ENCODE data around the gene CALN1.

CALN1 gene

DNA sequence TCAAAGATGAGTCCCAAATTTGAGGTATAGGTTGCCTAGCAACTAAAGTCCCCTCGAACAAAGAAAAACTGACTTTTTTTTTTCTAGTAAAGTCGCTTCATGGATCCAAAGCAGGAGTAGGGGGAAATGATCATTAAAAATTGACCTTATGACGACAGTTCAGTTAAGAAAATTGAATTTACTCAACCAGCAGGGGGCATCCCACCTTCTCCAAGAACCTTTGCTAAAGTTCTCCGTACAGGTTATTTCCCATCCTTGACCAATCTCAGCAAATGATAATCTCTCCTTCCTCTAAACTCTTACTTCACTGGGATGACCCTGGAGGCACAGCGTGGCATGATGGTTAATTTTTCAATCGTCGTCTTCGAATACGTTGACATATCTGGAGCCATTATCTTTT is 228.3 kb downstream of the CALN1 start:
- no peak for DNase-seq (ENCODE audit: low read depth)

DNA sequence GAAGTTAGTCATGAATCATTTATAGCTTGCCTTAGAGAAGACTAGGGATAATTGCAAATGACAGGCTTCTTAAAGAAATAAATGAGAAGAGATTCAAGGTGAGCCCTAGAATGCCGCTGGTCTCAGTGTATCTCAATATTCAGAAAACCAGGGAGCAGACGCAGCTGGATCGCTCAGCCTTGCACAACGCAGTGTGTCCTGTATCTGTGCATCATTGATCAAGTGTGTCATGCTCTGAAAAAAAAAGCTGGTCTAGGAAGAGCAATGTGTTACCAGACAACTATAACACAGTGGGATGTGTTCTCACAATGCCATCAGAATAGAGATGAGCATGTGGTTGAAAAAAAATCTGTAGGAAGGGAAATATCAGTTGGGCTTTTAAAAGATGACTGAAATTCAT is 230.1 kb downstream of the CALN1 start:
- no peak for DNase-seq (ENCODE audit: low read depth)

DNA sequence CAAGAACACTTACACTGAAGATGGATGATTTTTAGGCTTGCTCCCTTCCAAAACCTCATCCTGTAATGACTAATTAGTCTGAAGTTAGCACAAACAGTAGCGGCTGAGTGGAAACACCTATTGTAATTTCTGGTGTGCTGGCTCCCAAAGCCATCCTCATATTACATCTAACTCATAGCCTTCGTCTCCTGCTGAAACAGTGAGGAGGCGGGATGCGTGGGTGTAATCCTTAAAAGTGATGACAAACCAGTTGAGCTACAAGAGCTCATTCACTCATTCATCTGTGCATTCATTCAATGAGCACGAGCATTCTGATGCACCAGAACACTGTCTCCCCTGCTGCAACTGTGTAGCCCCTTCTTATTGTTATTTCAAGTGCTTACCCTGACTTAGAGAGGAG is 235.3 kb downstream of the CALN1 start:
- DNase-seq (ENCODE audit: low read depth) = no peak

DNA sequence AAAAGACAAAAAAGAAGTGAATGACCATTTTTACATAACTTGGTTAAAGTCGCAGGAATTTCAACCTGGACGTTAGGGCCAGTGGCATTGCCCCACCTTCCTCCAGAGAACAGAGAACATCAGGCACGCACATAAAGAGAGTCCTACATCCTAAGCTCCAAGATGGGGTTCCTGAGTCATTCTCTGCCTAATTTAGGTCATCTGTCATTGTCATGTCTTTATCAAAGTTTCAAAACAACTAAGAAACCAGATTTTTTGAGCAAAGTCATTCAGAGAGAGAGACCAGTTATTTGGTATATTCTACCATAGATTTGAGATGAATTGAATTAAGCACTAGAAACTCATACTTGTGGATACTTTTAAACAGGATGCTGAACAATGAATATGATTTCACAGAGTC is 241.7 kb downstream of the CALN1 start:
- no peak for DNase-seq (ENCODE audit: low read depth)

DNA sequence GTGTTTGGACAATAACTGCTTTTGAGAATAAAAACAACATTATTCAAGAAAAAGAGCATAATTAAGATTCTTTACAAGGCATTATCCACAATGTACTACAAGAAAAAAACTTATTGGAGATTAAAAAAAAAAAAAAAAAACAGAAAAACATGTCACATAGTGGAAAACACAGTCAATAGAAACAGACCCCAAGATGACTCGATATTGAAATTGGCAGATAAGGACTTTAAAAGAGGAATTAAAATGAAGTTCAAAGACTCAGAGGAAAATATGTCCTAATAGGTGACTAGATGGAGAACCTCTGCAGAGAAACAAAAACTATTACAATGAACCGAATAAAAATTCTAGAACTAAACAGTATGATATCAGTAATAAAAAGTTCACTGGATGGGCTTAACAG is 248.9 kb downstream of the CALN1 start:
- no peak for DNase-seq (ENCODE audit: low read depth)

DNA sequence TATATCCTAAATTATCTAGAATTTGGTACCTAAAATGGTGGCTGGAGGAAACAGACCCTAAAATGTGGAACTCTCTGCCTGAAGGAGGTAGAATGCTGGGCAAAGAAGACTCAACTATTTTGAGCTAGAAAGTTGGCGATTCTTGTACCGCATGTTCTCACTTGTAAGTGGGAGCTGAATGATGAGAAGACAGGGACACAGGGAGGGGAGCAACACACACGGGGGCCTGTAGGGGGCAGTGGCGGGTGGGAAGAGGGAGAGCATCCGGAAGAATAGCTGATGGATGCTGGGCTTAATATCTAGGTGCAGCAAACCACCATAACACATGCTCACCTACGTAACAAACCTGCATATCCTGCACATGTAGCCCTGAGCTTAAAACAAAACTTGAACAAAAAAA is 250.6 kb downstream of the CALN1 start:
- DNase-seq (ENCODE audit: low read depth) = no peak

DNA sequence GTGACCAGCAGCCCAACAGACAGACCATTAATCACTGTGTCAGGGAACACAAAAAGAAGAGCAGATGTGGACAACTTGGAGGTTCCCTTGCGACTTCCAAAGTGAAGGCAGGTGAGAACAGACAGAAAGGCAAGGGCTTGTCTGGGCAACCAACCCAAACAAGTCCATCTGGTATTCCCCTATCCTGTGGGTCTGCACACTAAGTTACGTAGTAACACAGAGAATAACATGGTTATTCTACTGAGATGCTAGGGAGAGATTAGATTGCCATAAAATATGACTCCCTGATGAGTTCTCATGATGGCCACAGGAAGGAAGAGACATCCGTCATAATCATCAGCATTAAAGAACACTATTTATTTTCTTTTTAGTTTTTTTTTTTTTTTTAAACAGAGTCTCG is 252.2 kb downstream of the CALN1 start:
- no peak for DNase-seq (ENCODE audit: low read depth)

DNA sequence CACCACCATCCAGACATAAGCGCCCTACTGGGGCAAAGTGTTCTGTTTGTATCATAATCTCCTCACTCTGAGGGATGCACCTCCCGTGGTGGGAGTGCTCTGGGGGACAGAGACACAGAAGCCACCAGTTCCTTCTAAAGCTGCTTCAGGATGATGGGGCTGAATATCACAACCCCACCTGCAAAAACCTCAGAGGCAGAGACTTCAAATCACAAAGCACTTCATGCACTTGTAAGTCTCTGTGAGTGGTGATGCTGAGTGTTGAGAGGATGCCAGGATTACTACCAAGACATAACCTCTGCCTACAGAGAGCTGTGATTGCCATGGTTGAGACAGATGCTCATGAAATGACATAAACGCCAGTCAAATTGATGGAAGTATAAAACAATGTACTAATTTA is 255.5 kb downstream of the CALN1 start:
- DNase-seq (ENCODE audit: low read depth) = no peak

DNA sequence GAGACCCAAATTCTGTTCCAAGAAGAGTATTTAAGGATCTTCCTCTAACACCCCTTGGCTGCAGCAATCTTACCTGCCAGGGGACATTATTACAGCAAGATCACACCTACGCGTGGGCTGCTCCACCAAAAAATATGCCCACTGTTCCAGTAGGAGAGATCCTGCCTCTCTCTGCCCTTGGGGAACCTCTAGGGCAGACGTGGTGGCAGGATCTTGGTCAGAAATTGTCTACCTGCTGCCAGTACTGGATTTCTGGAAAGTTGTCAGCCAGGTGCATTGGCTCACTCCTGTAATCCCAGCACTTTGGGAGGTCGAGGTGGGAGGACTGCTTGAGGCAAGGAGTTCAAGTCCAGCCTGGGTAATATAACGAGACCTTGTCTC is 259.0 kb downstream of the CALN1 start:
- no peak for DNase-seq (ENCODE audit: low read depth)

DNA sequence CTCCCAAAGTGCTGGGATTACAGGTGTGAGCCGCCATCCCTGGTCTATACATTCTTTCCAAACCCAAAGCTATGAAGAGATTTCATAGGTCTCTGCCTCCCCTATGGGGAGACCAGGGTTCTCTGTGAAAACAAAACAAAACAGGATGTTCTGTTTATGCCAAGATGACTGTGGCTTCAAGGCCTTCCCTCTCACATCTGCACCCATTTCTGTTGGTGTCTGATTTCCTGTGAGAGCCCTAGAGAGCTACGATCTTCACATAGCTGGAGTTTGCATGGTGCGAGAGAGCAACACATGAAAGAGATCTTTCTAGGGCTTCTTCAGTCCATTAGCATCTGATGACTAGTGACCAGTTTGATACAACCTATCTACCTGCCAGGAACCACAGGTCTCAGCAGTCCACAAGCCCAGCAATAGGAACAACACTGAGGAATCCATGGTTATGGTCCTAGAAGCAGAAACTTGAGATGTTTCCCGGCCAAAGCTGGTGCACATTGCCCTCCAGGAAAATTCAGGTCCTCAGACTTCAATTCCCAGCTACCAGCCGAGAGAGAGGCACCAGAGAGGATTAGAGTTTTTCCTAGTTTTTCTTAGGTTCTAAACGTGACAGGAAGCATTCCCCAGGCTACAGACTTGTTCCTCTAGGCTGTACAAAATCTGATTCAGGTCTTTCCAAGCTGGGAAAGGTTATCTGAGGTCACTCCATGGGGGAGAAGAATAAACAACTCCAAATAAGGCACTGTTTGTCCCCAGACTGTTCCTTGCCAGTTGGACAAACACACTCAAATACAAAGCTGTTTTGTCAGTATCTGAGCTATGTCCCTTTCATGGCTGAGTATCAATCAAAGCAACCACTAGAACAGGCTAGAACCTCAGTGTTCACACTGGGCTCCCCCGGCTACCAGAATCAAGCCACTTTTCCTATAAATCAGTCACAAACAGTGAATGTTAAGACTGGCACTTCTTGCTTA is 259.7 kb downstream of the CALN1 start:
- no peak for DNase-seq (ENCODE audit: low read depth)

DNA sequence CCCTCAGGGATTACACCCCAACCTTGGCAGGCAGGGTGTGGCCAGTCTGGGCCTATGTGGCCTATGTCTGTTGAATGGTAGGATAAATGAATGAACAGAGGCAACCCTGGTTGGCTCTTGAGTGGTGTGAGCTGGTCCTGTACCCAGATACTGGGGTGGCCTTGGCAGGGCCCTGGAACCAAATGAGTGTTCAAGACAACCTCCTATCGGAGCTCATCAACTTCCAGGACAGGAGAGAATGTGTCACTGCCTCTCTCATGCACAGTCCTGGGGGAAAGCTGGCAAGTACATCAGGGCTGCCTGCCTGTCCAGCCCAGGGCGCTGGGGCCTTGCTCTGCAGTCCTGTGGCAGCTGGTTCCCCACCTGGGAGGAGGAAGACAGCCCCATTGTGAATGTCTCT is 271.6 kb downstream of the CALN1 start:
- no peak for DNase-seq (ENCODE audit: low read depth)

DNA sequence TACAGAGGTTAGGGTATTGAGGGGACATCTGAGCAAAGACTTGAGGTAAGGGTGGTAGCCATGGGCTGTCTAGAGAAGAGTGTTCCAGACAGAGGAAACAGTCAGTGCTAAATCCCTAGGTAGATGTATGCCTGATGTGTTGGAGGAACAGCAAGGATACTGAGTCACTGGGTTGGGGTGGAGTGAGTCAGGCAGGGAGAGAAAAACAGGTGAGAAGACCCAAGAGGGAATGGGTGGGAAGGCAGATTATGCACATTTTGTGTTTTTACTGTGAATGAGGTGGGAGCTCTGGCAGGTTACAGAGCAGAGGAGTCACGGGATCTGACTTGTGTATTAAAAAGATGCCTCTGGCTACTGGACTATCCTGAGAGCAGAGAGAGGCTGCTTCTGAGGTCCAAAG is 285.0 kb downstream of the CALN1 start:
- DNase-seq (ENCODE audit: low read depth) = no peak

DNA sequence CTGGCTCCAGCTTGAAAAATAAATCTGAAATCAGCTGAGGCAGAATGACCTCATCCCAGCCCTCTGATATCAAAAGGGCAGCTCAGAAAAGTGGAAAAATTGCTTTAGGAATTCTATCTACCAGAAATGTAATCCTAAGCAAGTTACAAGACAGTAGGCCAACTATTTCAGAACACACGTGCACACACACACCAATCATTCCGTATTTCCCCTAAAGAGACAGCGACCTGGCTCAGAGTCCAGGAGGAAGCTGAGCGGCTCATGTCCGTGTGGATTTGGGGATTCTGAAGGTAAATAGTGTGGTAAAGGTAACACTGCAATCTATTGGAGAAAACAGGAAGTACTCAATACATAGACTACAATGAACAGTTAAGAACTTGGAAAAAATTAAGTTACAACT is 288.2 kb downstream of the CALN1 start:
- no peak for DNase-seq (ENCODE audit: low read depth)

DNA sequence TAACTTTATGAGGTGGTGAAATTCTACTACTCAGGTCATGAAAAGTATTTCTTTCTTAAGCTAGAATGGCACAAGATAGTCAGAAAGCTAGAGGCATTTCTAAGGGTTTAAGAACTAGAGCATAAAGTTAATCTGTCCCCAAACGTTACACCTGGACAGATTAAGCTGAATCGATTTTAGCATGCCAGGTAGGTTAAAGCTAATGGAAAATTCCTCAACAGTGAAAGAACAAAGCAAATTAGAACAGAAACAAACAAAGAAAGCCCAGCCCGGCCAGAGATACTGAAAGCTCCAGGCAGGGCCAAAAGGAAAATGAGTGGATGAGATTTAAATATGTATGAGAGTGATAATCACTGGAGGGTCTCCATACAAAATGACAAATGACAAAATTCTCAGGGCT is 293.8 kb downstream of the CALN1 start:
- DNase-seq (ENCODE audit: low read depth) = no peak

DNA sequence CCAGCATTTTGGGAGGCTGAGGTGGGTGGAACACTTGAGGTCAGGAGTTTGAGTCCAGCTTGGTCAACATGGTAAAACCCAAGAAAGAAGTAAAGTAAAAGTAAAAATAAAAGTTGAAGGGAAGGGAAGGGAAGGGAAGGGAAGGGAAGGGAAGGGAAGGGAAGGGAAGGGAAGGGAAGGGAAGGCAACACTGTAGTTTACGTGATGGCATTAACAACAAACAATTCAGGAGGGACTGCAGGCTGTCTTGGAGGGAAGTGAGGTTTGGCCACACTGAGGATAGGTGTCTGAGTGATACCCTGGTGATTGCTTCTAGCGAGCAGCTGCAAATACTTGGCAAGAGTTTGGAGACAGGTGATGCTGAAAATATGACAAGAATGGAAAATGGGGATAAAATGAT is 298.0 kb downstream of the CALN1 start:
- no peak for DNase-seq (ENCODE audit: low read depth)

DNA sequence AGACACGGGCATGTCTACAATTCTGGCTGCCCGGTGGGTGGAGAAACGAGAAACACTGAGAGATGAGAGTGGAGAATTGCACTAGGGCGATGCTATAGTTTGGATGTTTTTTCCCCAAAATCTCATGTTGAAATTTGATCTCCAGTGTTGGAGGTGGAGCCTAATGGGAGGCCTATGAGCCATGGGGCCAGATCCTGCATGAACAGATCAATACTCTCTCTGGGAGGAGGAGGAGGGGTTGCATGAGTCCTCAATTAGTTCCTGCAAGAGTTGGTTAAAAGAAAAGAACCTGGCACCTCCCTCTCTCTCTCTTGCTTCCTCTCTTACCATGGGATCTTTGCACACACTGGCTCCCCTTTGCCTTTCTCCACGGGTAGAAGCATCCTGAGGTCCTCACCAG is 299.1 kb downstream of the CALN1 start:
- DNase-seq (ENCODE audit: low read depth) = no peak

DNA sequence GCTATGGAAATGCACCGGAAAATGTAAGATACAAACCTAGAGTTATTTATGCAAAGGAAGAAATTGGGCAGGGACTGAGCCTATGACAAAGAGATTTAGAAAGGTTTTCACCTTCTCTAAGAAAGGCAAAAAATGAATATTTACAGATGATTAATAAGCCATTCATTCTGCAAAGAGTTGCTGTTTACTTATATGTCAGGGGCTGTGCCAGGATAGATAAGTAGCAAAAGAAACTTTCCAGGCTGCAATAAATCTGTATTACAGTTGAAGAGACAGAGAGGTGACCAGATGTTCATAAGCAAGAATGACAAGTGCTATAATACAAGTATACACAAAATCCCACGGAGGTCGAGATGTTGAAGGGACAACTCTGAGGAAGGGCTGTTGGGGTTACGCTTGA is 299.6 kb downstream of the CALN1 start:
- no peak for DNase-seq (ENCODE audit: low read depth)

DNA sequence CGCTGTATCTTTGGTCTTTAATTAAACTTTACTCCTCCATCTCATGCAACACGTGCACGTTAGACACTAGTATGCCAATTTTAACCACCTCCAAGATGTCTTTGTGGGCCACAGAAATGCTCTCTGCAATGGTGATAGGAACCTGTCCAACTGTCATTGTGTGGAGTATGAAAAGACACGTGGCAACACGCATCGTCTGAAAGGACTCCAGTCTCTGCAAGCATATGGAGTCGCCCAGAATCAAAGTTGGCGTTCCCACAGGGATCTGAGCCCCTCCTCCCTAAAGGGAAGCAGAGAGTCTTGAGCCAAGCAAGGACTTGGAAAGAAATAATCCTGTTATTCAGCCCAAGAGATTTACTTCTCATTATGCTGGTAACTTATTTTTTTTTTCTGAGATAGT is 301.1 kb downstream of the CALN1 start:
- DNase-seq (ENCODE audit: low read depth) = no peak

DNA sequence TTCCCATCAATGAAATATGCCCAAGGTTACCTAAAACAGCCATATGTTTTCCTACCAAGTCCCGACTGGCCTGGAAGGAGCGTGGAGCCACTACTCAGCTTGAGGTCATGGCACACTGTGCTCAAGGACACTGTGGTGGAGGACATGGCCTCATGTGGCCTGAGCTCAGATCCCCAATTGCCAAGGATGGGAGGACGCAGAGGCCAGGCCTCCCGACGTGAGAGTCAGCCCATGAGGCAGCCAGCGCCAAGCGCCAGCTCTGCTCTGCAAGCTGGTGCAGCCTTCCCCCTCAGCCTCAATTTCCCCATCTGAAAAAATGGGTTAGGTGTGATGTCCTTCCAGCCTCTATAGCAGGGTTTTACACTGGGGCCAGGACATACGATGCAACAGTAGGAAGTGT is 302.6 kb downstream of the CALN1 start:
- no peak for DNase-seq (ENCODE audit: low read depth)

DNA sequence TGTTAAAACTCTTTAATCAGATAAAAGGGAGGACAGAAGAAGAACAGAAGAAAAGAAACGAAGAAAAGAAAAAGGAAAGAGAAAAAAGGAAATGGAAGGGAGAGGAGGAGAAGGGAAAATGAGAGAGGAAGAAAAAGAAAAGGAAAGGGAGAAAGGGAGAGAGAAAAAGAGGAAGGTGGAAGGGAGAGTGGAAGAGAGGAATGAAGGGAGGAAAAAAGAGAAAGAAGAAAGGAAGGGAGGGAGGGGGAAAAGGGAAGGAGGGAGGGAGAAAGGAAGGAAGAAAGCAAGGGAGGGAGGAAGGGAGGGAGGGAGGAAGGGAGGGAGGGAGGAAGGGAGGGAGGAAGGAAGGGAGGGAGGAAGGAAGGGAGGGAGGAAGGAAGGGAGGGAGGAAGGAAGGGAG is 305.7 kb downstream of the CALN1 start:
- DNase-seq (ENCODE audit: low read depth) = no peak

DNA sequence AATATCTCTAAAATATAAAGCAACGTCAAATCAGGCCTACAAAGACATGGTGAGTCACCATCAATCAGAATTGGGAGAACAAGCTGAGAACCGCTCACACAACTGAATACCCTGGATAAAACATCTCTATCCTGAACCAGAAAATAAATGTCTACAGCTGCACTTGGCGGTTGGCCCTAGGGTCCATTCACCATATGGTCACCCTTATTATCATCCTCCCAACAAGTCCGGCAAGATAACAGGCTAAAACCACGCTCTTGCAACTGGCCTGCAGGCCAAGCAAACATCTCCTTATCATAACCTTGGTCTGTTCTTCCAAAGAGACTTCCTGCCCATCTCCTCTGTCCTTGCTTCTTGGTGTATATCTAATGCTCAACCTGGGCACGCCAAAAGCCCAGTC is 310.7 kb downstream of the CALN1 start:
- DNase-seq (ENCODE audit: low read depth) = no peak

DNA sequence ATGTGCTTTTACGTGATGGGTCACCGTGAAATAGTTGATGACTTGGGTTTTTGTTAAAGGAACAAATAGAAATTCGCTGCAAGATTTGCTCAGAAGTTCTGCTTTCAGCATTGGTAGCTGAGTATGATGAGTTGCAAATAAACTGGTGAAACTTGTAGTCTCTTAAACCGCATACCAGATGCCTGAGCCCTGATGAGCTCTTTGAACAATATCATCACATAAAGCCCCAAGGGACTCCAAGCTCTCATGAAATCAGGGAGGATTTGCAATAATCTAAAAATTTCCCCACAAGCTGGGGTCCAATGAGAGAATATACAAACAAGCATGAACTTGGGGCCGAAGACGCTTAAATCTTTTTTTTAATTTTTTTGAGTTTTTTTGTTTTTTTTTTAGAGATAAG is 312.4 kb downstream of the CALN1 start:
- no peak for DNase-seq (ENCODE audit: low read depth)

DNA sequence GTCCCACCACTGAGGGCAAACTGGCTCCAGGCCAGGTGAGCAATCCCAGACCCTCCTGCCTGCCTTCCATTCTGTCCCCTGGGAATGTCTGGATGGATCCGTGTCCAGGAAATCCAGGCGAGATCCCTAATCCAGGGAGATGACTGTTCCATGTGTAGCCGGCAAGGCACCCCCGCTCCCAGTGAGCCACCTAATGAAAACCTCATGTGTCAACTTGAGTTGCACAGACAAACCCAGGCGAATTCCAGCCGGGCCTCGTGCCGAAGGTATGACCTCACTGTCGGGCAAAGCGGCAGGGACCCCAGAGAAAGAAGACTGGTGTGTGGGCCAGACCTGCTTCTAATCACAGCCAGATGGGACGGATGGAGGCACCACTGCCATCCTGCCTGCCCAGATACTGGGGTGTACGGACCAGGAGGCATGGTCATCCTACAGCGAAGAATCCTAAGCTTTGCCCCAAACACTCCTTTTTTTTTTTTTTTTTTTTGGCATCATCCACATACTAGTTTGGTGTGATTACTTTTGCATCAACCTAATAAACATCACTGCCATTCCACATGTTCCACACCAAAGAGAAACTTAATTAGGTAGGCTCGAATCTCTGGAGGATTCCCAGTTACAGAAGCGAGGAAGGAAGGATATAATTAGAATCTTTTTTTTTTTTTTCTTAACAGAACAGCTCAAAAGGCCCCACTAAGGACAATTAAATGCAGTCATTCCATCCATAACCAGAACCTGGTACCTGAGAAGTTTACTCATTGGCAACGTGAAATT is 313.1 kb downstream of the CALN1 start:
- DNase-seq (ENCODE audit: low read depth) = no peak
